ENCODE results near the gene ABHD2.
A peak's percentile ranks its signal among the peaks of the same experiment; 100 is the strongest.
"Not testable (repeated sequence)": the region's sequence is repeated elsewhere in the genome, so short reads cannot be mapped to it uniquely, and the experiment has no call there.

The ABHD2 gene

GRCh38 chr15:89121414-89121813 is 33.2 kb downstream of the ABHD2 start:
- no peak for DNase-seq

GRCh38 chr15:89122505-89123180 is 34.4 kb downstream of the ABHD2 start:
- DNase-seq, result no peak

- peak; percentile 76 for DNase-seq
Observed at GRCh38 chr15:89123181-89123525, 34.9 kb downstream of the ABHD2 start.

- DNase-seq, result no peak
Observed at GRCh38 chr15:89125088-89125826, 37.0 kb downstream of the ABHD2 start.

GRCh38 chr15:89126009-89126408 is 37.8 kb downstream of the ABHD2 start:
- no peak for DNase-seq

- DNase-seq, result no peak
Observed at GRCh38 chr15:89127054-89127702, 38.9 kb downstream of the ABHD2 start.

- DNase-seq, result no peak
Observed at GRCh38 chr15:89128320-89129122, 40.3 kb downstream of the ABHD2 start.

GRCh38 chr15:89129123-89129815 is 41.0 kb downstream of the ABHD2 start:
- peak; percentile 23 for DNase-seq

- DNase-seq, result no peak
Observed at GRCh38 chr15:89129816-89130134, 41.5 kb downstream of the ABHD2 start.

GRCh38 chr15:89130201-89130600 is 41.9 kb downstream of the ABHD2 start:
- no peak for DNase-seq

GRCh38 chr15:89131731-89132130 is 43.5 kb downstream of the ABHD2 start:
- DNase-seq, result no peak

GRCh38 chr15:89132611-89133507 is 44.6 kb downstream of the ABHD2 start:
- DNase-seq, result no peak

- DNase-seq, result not testable (repeated sequence)
Observed at GRCh38 chr15:89135387-89136077, 47.3 kb downstream of the ABHD2 start.

- no peak for DNase-seq
Observed at GRCh38 chr15:89136078-89136806, 48.0 kb downstream of the ABHD2 start.

- peak; percentile 53 for DNase-seq
Observed at GRCh38 chr15:89136818-89137772, 48.8 kb downstream of the ABHD2 start.

GRCh38 chr15:89137926-89138325 is 49.7 kb downstream of the ABHD2 start:
- no peak for DNase-seq

- no peak for DNase-seq
Observed at GRCh38 chr15:89138999-89139612, 50.9 kb downstream of the ABHD2 start.
